Uterus (tissue), 4 donors: ENCODE results near the gene S100A6. TPM values are rescaled to one million over a fixed set of nuclear protein-coding genes. Genes with fewer than 3 reads are reported as not detected.

Experiments used
- DNase-seq, 2 donors: peaks; one replicate each; pipeline ENCODE4 v3.0.0-alpha.2; 2019 to 2020
- H3K27ac ChIP-seq, 2 donors: fragments of 200-600 bp; sonication (generic); 1 replicate in 1 of 2; 2 replicates in 1 of 2; pipeline ENCODE4 v1.5.1; 2016 to 2018
- H3K27me3 ChIP-seq, 2 donors: fragments of 200-600 bp; sonication (generic); one replicate each; pipeline ENCODE4 v1.5.1; 2018 to 2019; ENCODE audit warnings: control low read depth in 1 of 2
- H3K36me3 ChIP-seq, 2 donors: fragments of 200-600 bp; sonication (generic); one replicate each; pipeline ENCODE4 v1.5.1; 2019; ENCODE audit warnings: control low read depth in 1 of 2
- H3K4me1 ChIP-seq, 2 donors: fragments of 200-600 bp; sonication (generic); one replicate each; pipeline ENCODE4 v1.5.1; 2018 to 2019; ENCODE audit warnings: control low read depth in 1 of 2
- H3K4me3 ChIP-seq, 2 donors: fragments of 200-600 bp; sonication (generic); 1 replicate in 1 of 2; 2 replicates in 1 of 2; pipeline ENCODE4 v1.5.1; 2018 to 2019; ENCODE audit warnings: mild to moderate bottlenecking in 1 of 2
- H3K9me3 ChIP-seq, 2 donors: fragments of 200-600 bp; sonication (generic); one replicate each; pipeline ENCODE4 v1.5.1; 2019; ENCODE audit warnings: control low read depth in 1 of 2
- POLR2A ChIP-seq, 2 donors: fragments of 450-650 bp; IDR thresholded peaks; one replicate each; pipeline ENCODE4 v1.6.1; 2016; ENCODE audit warnings: antibody characterized with exemption in 2 of 2, mild to moderate bottlenecking in 1 of 2, moderate library complexity in 1 of 2
- intact Hi-C: fragments of 100-400 bp; cut with DNase I; formaldehyde crosslinking; loops from one replicate; pipeline ENCODE4 v1.15.1; 2023; ENCODE audit warnings: low total_unique reads
- total RNA-seq, 4 donors: library from RNA; depleted of rRNA in 3 of 4; stranded (reverse); fragments of >200 nt in 3 of 4; gene quantifications; one replicate each; pipeline versions ENCODE4 v1.1.0 to v1.2.4, GENCODE V29; 2014 to 2023
- TF ChIP-seq, protein P1 (sequence below), 4 experiments: fragments of 200-600 bp in 2 of 4; fragments of 450-650 bp in 2 of 4; sonication (generic) in 2 of 4; IDR thresholded peaks; one replicate each; pipeline ENCODE4 v1.5.1; 2016 to 2019; ENCODE audit warnings: antibody characterized with exemption in 4 of 4, mild to moderate bottlenecking in 2 of 4, moderate library complexity in 1 of 4
- donor health status: DM: yes; HTN: yes; CAD: no.

S100A6 gene
- total RNA-seq, 4 donors from 2014 or later: 55.5 to 729 (median 448) TPM

GRCh38 chr1:153506831-153507413 lies 28.9 kb downstream of the S100A6 start:
- Histone ChIP-seq H3K4me3 (peak overlapping the region in 1 of 2 donors; percentile 2), H3K36me3 (no peaks in the 10 kb centered on the region), H3K27ac (peak overlapping the region; percentile 84 to 92), H3K27me3 (no peaks in the 10 kb centered on the region), H3K9me3 (no peaks in the 10 kb centered on the region), H3K4me1 (peaks cover 8 to 23% of the 10 kb centered on the region in 2 donors)
- peak; percentile 94 to 96 for DNase-seq
- TF ChIP-seq POLR2A (IDR thresholded peaks at IDR 0.05): peak in 1 of 2 donors; percentile 12
- TF ChIP-seq, protein P1, sequence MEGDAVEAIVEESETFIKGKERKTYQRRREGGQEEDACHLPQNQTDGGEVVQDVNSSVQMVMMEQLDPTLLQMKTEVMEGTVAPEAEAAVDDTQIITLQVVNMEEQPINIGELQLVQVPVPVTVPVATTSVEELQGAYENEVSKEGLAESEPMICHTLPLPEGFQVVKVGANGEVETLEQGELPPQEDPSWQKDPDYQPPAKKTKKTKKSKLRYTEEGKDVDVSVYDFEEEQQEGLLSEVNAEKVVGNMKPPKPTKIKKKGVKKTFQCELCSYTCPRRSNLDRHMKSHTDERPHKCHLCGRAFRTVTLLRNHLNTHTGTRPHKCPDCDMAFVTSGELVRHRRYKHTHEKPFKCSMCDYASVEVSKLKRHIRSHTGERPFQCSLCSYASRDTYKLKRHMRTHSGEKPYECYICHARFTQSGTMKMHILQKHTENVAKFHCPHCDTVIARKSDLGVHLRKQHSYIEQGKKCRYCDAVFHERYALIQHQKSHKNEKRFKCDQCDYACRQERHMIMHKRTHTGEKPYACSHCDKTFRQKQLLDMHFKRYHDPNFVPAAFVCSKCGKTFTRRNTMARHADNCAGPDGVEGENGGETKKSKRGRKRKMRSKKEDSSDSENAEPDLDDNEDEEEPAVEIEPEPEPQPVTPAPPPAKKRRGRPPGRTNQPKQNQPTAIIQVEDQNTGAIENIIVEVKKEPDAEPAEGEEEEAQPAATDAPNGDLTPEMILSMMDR (IDR thresholded peaks at IDR 0.05): peak in 1 of 4 experiments; percentile 11
- intact Hi-C loops: no loop called here

DNA sequence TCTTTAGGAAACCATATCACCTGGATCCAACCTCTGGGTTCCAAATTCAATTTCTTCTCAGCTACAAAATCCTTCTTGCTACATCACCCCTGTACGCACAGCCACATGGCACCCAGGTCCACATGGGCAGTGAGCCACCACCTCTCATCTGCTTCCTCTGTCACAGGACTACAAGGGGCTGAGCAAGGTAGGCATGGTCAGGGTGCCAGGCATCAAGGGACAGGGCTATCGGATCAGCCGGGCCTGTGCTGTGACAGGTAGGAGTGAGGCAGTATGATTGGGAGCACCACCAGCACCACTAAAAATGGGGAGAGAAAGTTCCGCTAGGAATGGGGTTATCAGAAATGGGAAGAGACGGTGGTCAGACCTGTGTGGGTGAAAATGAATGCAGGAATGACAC lies 29.4 kb downstream of the S100A6 start:
- Histone ChIP-seq H3K9me3 (no peaks in the 10 kb centered on the region), H3K27me3 (no peaks in the 10 kb centered on the region), H3K36me3 (no peaks in the 10 kb centered on the region), H3K4me3 (no peak overlapping the region), H3K4me1 (peaks cover 8 to 21% of the 10 kb centered on the region in 2 donors), H3K27ac (peak overlapping the region; percentile 84 to 92)
- TF ChIP-seq, protein P1 (IDR thresholded peaks at IDR 0.05): no peak
- TF ChIP-seq POLR2A (IDR thresholded peaks at IDR 0.05): no peak
- intact Hi-C loops: no loop called here
- DNase-seq: peak; percentile 50 to 58

- H3K4me1 ChIP-seq: peaks cover 8 to 17% of the 10 kb centered on the region in 2 donors
- no peak for DNase-seq
- H3K36me3 ChIP-seq: no peaks in the 10 kb centered on the region
- H3K27ac ChIP-seq: peak overlapping the region; percentile 84 to 92
- intact Hi-C loops: no loop called here
- no peaks in the 10 kb centered on the region for H3K9me3 ChIP-seq
- TF ChIP-seq POLR2A (IDR thresholded peaks at IDR 0.05): no peak
- TF ChIP-seq, protein P1 (IDR thresholded peaks at IDR 0.05): no peak
- H3K4me3 ChIP-seq: no peak overlapping the region
- H3K27me3 ChIP-seq: no peaks in the 10 kb centered on the region
These were observed 30.2 kb downstream of the S100A6 start for GRCh38 chr1:153505576-153505975.

DNA sequence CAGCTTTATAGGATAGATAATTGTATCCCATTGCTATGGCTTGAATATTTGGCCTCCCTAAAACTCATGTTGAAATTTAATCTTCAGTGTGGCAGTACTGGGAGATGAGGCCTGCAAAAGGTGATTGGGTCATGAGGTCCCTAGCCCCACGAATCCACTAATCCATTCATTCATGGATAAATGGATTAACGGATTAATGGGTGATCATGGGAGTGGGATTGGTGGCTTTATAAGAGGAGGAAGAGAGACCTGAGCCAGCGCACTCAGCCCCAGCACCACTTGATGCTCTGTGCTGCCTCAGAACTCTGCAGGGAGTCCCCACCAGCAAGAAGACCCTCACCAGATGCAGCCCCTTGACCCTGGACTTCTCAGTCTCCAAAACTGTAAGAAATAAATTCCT lies 32.0 kb downstream of the S100A6 start:
- H3K4me1 ChIP-seq: peaks cover 8 to 17% of the 10 kb centered on the region in 2 donors
- DNase-seq: no peak
- H3K27ac ChIP-seq: no peak overlapping the region
- H3K36me3 ChIP-seq: no peaks in the 10 kb centered on the region
- H3K4me3 ChIP-seq: no peak overlapping the region
- no peaks in the 10 kb centered on the region for H3K27me3 ChIP-seq
- TF ChIP-seq POLR2A (IDR thresholded peaks at IDR 0.05): no peak
- TF ChIP-seq, protein P1 (IDR thresholded peaks at IDR 0.05): no peak
- no peaks in the 10 kb centered on the region for H3K9me3 ChIP-seq
- intact Hi-C loops: no loop called here

DNA sequence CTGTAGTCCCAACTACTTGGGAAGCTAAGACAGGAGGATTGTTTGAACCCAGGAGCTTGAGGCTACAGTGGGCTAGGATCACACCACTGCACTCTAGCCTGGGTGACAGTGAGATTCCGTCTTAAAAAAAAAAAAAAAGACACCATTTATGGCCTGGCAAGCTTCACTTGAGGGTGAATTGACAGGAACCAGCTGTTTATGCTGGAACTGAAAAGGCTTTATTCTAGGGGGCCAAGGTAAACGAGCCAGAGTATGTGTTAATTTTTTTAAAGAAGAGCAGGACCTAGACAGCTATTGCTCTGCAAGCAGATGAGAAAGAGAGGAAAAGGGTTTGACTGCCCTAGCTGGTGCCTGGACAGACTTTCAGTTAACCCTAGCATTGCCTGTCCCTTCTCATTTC lies 37.0 kb downstream of the S100A6 start:
- Histone ChIP-seq H3K27me3 (no peaks in the 10 kb centered on the region), H3K4me3 (no peak overlapping the region), H3K4me1 (no peaks in the 10 kb centered on the region), H3K36me3 (no peaks in the 10 kb centered on the region), H3K9me3 (no peaks in the 10 kb centered on the region), H3K27ac (no peak overlapping the region)
- intact Hi-C loops: no loop called here
- DNase-seq: no peak
- no peak for TF ChIP-seq POLR2A (IDR thresholded peaks at IDR 0.05)
- TF ChIP-seq, protein P1 (IDR thresholded peaks at IDR 0.05): no peak
